Liver (tissue), 3 donors: ENCODE results near the gene CBFA2T3.

Experiments used
- ATF3 ChIP-seq: IDR thresholded peaks from 2 replicates; pipeline ENCODE4 v1.6.1; 2016; ENCODE audit warnings: antibody characterized with exemption
- CTCF ChIP-seq: fragments of 150-350 bp; IDR thresholded peaks from 2 replicates; pipeline ENCODE4 v1.5.1; 2017; ENCODE audit warnings: improper control_type of control experiment, low read depth, low read length; ENCODE audit not compliant: missing input control
- FOXA1 ChIP-seq: IDR thresholded peaks from 2 replicates; pipeline ENCODE4 v1.6.1; 2016; ENCODE audit warnings: antibody characterized with exemption
- FOXA2 ChIP-seq: IDR thresholded peaks from 2 replicates; pipeline ENCODE4 v1.6.1; 2016; ENCODE audit warnings: antibody characterized with exemption
- HNF4A ChIP-seq, 2 donors: conservative IDR thresholded peaks; 2 replicates each; pipeline ENCODE4 v1.6.1; 2016; ENCODE audit warnings: antibody characterized with exemption in 2 of 2, mild to moderate bottlenecking in 2 of 2
- RAD21 ChIP-seq, 2 donors: IDR thresholded peaks; 2 replicates each; pipeline ENCODE4 v1.6.1; 2016; ENCODE audit warnings: antibody characterized with exemption in 2 of 2, mild to moderate bottlenecking in 2 of 2
- REST ChIP-seq: IDR thresholded peaks from 2 replicates; pipeline ENCODE4 v1.6.1; 2016; ENCODE audit warnings: antibody characterized with exemption, mild to moderate bottlenecking
- RXRA ChIP-seq, 2 donors: IDR thresholded peaks; 2 replicates each; pipeline ENCODE4 v1.6.1; 2017 to 2018; ENCODE audit warnings: antibody characterized with exemption in 2 of 2, mild to moderate bottlenecking in 1 of 2
- SP1 ChIP-seq: IDR thresholded peaks from 2 replicates; pipeline ENCODE4 v1.6.1; 2018; ENCODE audit warnings: antibody characterized with exemption, mild to moderate bottlenecking
- TAF1 ChIP-seq: conservative IDR thresholded peaks from 2 replicates; pipeline ENCODE4 v1.6.1; 2016; ENCODE audit warnings: antibody characterized with exemption, mild to moderate bottlenecking
- YY1 ChIP-seq: IDR thresholded peaks from 2 replicates; pipeline ENCODE4 v1.6.1; 2016; ENCODE audit warnings: antibody characterized with exemption, mild to moderate bottlenecking
- ZBTB33 ChIP-seq: IDR thresholded peaks from 2 replicates; pipeline ENCODE4 v1.6.1; 2016; ENCODE audit warnings: antibody characterized with exemption
- donor health status: healthy.
- donor health status: healthy.

- no peak for TF ChIP-seq CTCF
- no peak for TF ChIP-seq HNF4A (conservative IDR thresholded peaks at IDR 0.05)
- TF ChIP-seq RAD21 (IDR thresholded peaks at IDR 0.05), result no peak
- no peak for TF ChIP-seq RXRA (IDR thresholded peaks at IDR 0.05)
- TF ChIP-seq YY1, result no peak
- TF ChIP-seq SP1, result no peak
- no peak for TF ChIP-seq REST
- no peak for TF ChIP-seq ATF3
- no peak for TF ChIP-seq ZBTB33
- TF ChIP-seq FOXA2, result no peak
- no peak for TF ChIP-seq TAF1
- TF ChIP-seq FOXA1, result no peak
Measured at GRCh38 chr16:88924834-88925539, 52.0 kb downstream of the CBFA2T3 start.
